GF-D8 (cell line): ENCODE measurements around the gene TRAPPC10.

Experiments used
- DNase-seq: peaks from one replicate; lab custom pipeline; 2025; lab: John Stamatoyannopoulos, UW

Gene TRAPPC10

GRCh38 chr21:44002511-44002910, 9.6 kb upstream of the TRAPPC10 start:
- DNase-seq, result no peak

- DNase-seq, result no peak
Measured at GRCh38 chr21:44003307-44003966, 8.7 kb upstream of the TRAPPC10 start.

- no peak for DNase-seq
Measured at GRCh38 chr21:44005071-44005470, 7.0 kb upstream of the TRAPPC10 start.

GRCh38 chr21:44005593-44005992, 6.5 kb upstream of the TRAPPC10 start:
- no peak for DNase-seq

- DNase-seq, result no peak
Measured at GRCh38 chr21:44006017-44006619, 6.0 kb upstream of the TRAPPC10 start.

GRCh38 chr21:44006656-44007055, 5.5 kb upstream of the TRAPPC10 start:
- DNase-seq, result no peak

- peak; percentile 7 for DNase-seq
Measured at GRCh38 chr21:44010429-44010828, 1.7 kb upstream of the TRAPPC10 start.

- no peak for DNase-seq
Measured at GRCh38 chr21:44011123-44011522, 986 bp upstream of the TRAPPC10 start.

GRCh38 chr21:44012474-44013379, 618 bp downstream of the TRAPPC10 start:
- DNase-seq, result peak; percentile 76

GRCh38 chr21:44013380-44014088, 1.4 kb downstream of the TRAPPC10 start:
- peak; percentile 85 for DNase-seq

- no peak for DNase-seq
Measured at GRCh38 chr21:44017601-44018000, 5.5 kb downstream of the TRAPPC10 start.

- no peak for DNase-seq
Measured at GRCh38 chr21:44018127-44018526, 6.0 kb downstream of the TRAPPC10 start.

- DNase-seq, result peak; percentile 38
Measured at GRCh38 chr21:44018813-44019567, 6.9 kb downstream of the TRAPPC10 start.

- DNase-seq, result no peak
Measured at GRCh38 chr21:44019568-44019958, 7.5 kb downstream of the TRAPPC10 start.

- DNase-seq, result no peak
Measured at GRCh38 chr21:44020551-44020950, 8.4 kb downstream of the TRAPPC10 start.

- no peak for DNase-seq
Measured at GRCh38 chr21:44021064-44021463, 9.0 kb downstream of the TRAPPC10 start.

- DNase-seq, result no peak
Measured at GRCh38 chr21:44024257-44024656, 12.1 kb downstream of the TRAPPC10 start.

GRCh38 chr21:44024887-44025353, 12.8 kb downstream of the TRAPPC10 start:
- peak; percentile 82 for DNase-seq

GRCh38 chr21:44027607-44028286, 15.6 kb downstream of the TRAPPC10 start:
- DNase-seq, result no peak

- DNase-seq, result no peak
Measured at GRCh38 chr21:44028287-44028659, 16.2 kb downstream of the TRAPPC10 start.
